GM12878 (cell line): ENCODE data around the gene HMX3. TPM values are rescaled to one million over a fixed set of nuclear protein-coding genes. Genes with fewer than 3 reads are reported as not detected.

Source experiments
- E4F1 ChIP-seq: fragments of 450-650 bp; IDR thresholded peaks from 2 replicates; pipeline ENCODE4 v1.6.1; 2018; ENCODE audit warnings: borderline replicate concordance, mild to moderate bottlenecking; ENCODE audit not compliant: partially characterized antibody
- ELK1 ChIP-seq: IDR thresholded peaks from 2 replicates; pipeline ENCODE4 v1.6.1; 2012; ENCODE audit warnings: low read depth, low read length, improper control_type of control experiment
- GATAD2B ChIP-seq: fragments of 450-650 bp; conservative IDR thresholded peaks from 2 replicates; pipeline ENCODE4 v1.6.1; 2017; ENCODE audit warnings: low read depth, mild to moderate bottlenecking, moderate library complexity
- REST ChIP-seq: IDR thresholded peaks from 2 replicates; pipeline ENCODE4 v1.6.1; 2012; ENCODE audit warnings: mild to moderate bottlenecking, low read depth, low read length
- ZBTB11 ChIP-seq: fragments of 450-650 bp; formaldehyde crosslinking; IDR thresholded peaks from 2 replicates; pipeline ENCODE4 v1.5.0; 2022; ENCODE audit warnings: mild to moderate bottlenecking, missing genetic modification characterization
- polyA plus RNA-seq, 11 experiments: library from polyadenylated mRNA; depleted of rRNA in 4 of 11; unstranded in 6 of 11; stranded (reverse) in 5 of 11; fragments of >200 nt; fragmentation: Nextera tagmentation in 4 of 11; fragmentation: Illumina TruSeq in 1 of 11; extraction: Ambion mirVana in 4 of 11; extraction: Trizol in 1 of 11; gene quantifications; 1 replicate in 1 of 11; 2 replicates in 10 of 11; pipeline versions ENCODE4 v1.2.1 to v1.2.3, GENCODE V29; 2011 to 2016; ENCODE audit warnings: inconsistent platforms in 2 of 11, missing spikeins in 2 of 11, low read depth in 1 of 11
- total RNA-seq, 4 experiments: library from RNA; depleted of rRNA in 3 of 4; stranded (reverse); fragments of >200 nt in 3 of 4; fragmentation: Illumina TruSeq in 1 of 4; extraction: Trizol in 1 of 4; gene quantifications; 2 replicates each; pipeline versions ENCODE4 v1.2.1 to v1.2.3, GENCODE V29; 2013 to 2021

The HMX3 gene
- total and polyA plus RNA-seq, 10 of the 15 experiments (the other 5 are each of a cell fraction or from before 2014, with no cell fraction given) = 0.63 to 60.5 (median 15.3) TPM; not detected in 2

- no peak for TF ChIP-seq ZBTB11 (CRISPR knock-in tag)
- TF ChIP-seq ELK1 = no peak
- TF ChIP-seq E4F1 = no peak
- TF ChIP-seq REST = no peak
- no peak for TF ChIP-seq GATAD2B
Observed at GRCh38 chr10:123139165-123139520, 3.4 kb downstream of the HMX3 start (continued).
